GM23248 (cell line): ENCODE measurements around the gene LRIG1. TPM values are rescaled to one million over a fixed set of nuclear protein-coding genes. Genes with fewer than 3 reads are reported as not detected.

ENCODE experiments used
- DNase-seq: peaks from one replicate; pipeline ENCODE4 v3.0.0-alpha.2; 2015
- H2AFZ ChIP-seq: fragments of 200-600 bp; sonication (generic); 2 replicates; pipeline ENCODE4 v1.6.1; 2016; ENCODE audit warnings: antibody characterized with exemption
- H3F3A ChIP-seq: fragments of 200-600 bp; sonication (generic); 2 replicates; pipeline ENCODE4 v1.6.1; 2016; ENCODE audit warnings: mild to moderate bottlenecking, antibody characterized with exemption, mixed run types; ENCODE audit not compliant: insufficient read depth
- H3K27ac ChIP-seq: fragments of 200-600 bp; sonication (generic); 2 replicates; pipeline ENCODE4 v1.5.1; 2016; ENCODE audit warnings: mild to moderate bottlenecking
- H3K27me3 ChIP-seq: fragments of 200-600 bp; sonication (generic); replicated peaks from 2 replicates; pipeline ENCODE4 v1.6.1; 2016; ENCODE audit warnings: mild to moderate bottlenecking; ENCODE audit not compliant: insufficient read depth
- H3K36me3 ChIP-seq: fragments of 200-600 bp; sonication (generic); 2 replicates; pipeline ENCODE4 v1.6.1; 2016; ENCODE audit warnings: low read depth, mild to moderate bottlenecking
- H3K4me1 ChIP-seq: fragments of 200-600 bp; sonication (generic); 2 replicates; pipeline ENCODE4 v1.6.1; 2016; ENCODE audit warnings: mild to moderate bottlenecking; ENCODE audit not compliant: insufficient read depth
- H3K4me2 ChIP-seq: fragments of 200-600 bp; sonication (generic); one replicate; pipeline ENCODE4 v1.6.1; 2016; ENCODE audit warnings: mild to moderate bottlenecking; ENCODE audit not compliant: unreplicated experiment
- H3K4me3 ChIP-seq: fragments of 200-600 bp; sonication (generic); 2 replicates; pipeline ENCODE4 v1.5.1; 2016; ENCODE audit warnings: mild to moderate bottlenecking
- H3K79me2 ChIP-seq: fragments of 200-600 bp; sonication (generic); 2 replicates; pipeline ENCODE4 v1.6.1; 2016; ENCODE audit warnings: mild to moderate bottlenecking; ENCODE audit not compliant: insufficient read depth
- H3K9ac ChIP-seq: fragments of 200-600 bp; sonication (generic); 2 replicates; pipeline ENCODE4 v1.6.1; 2016; ENCODE audit warnings: mild to moderate bottlenecking
- H3K9me2 ChIP-seq: fragments of 200-600 bp; sonication (generic); 2 replicates; pipeline ENCODE4 v1.6.1; 2016; ENCODE audit warnings: mixed run types, mild to moderate bottlenecking, moderate library complexity; ENCODE audit not compliant: insufficient read depth
- H3K9me3 ChIP-seq: fragments of 200-600 bp; sonication (generic); one replicate; pipeline ENCODE4 v1.6.1; 2017; ENCODE audit warnings: low read depth
- H4K20me1 ChIP-seq: fragments of 200-600 bp; sonication (generic); 2 replicates; pipeline ENCODE4 v1.6.0; 2016; ENCODE audit not compliant: insufficient read depth
- EZH2 ChIP-seq: fragments of 200-600 bp; sonication (generic); IDR thresholded peaks from 2 replicates; pipeline ENCODE4 v1.6.1; 2018; ENCODE audit warnings: antibody characterized with exemption, mild to moderate bottlenecking; ENCODE audit not compliant: insufficient read depth, poor library complexity, severe bottlenecking
- EZH2phosphoT487 ChIP-seq: fragments of 200-600 bp; sonication (generic); IDR thresholded peaks from 2 replicates; pipeline ENCODE4 v1.6.1; 2018; ENCODE audit warnings: antibody characterized with exemption, moderate library complexity, mild to moderate bottlenecking, low read depth; ENCODE audit not compliant: insufficient read depth
- WGBS, 2 experiments: methylation state at CpG; one replicate each; pipeline ENCODE4 v1.1.6; 2015 to 2017; ENCODE audit warnings: low lambda C conversion rate in 2 of 2, low coverage in 1 of 2; ENCODE audit errors: missing lambda C conversion rate in 2 of 2; 5-methylcytosine and 5-hydroxymethylcytosine counted together
- in situ Hi-C: fragments of 300-500 bp; cut with MboI; formaldehyde crosslinking; loops from 2 replicates; pipeline ENCODE4 v1.15.0; 2020
- polyA plus RNA-seq: library from polyadenylated mRNA; unstranded; fragments of >200 nt; fragmentation: Nextera tagmentation; extraction: Ambion mirVana; gene quantifications from 2 replicates; pipeline ENCODE4 v1.2.1, GENCODE V29; 2016
- total RNA-seq: library from RNA; depleted of rRNA; stranded (reverse); fragments of >200 nt; shearing (Covaris generic); gene quantifications from 2 replicates; pipeline ENCODE4 v1.2.3, GENCODE V29; 2014

The LRIG1 gene
- total and polyA plus RNA-seq, 2 experiments from 2014 or later, result 3.1 to 6.5 TPM

DNA sequence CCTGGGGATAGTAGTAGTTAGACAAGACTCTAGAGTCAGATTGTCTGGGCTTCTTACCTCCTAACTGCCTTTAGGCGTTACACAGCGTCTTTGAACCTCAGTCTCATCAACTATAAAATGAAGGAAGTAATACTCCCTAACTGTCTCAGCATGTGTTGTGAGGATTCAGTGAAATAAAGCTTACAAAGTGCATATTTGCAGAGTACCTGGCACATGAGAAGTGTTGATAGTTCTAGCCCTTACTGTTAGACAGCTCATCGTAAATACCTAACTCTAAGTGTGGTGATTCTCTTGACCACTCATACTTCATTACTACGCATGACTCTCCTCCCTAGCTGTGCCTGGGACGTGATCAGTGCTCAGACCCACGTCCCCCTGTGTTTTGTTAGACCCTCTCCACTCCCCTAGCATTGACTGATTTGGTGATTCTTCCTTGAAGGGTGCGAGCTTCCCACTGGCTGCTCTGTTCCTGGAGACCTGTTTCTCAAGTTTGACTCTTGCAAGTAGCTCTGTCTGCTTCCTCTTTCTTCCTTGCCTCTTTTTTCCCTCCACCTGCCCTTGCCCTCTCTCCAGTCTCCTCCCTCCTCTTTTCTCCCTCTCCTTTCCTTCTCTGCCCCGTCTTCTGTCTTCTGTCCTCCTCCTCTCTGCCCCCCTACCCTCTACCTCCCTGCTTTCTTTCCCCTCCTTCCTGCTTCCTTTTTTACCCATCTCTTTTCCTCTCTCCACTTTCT is 155.8 kb downstream of the LRIG1 start:
- H3K4me1 ChIP-seq, result peaks cover 6% of the 10 kb centered on the region; the same call in 1 of the 2 replicates
- no peaks in the 10 kb centered on the region for H3K79me2 ChIP-seq
- no peak overlapping the region for H3K4me2 ChIP-seq

DNA sequence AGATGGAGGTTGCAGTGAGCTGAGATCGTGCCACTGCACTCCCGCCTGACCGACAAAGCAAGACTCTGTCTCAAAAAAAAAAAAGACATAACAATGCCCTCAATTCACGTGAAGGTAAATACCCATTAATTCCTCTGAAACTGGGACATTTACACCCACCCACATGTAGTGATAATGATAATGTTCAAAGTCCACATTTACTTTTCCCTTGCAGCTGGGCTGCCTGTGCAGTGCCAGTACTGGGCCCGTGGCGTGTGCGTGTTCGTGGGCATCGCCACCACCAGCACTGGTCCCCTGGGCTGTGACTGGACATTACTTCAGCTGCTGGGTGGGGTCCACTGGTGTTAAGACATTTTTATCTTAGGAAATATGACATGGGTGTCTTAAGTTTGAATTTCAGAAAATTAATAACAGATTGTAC is 156.4 kb downstream of the LRIG1 start:
- in situ Hi-C loops, result no loop called here
- no peak overlapping the region for H2AFZ ChIP-seq
- no peak overlapping the region for H3K27ac ChIP-seq
- H3K36me3 ChIP-seq, result no peaks in the 10 kb centered on the region
- DNase-seq, result no peak
- TF ChIP-seq EZH2phosphoT487 (no peak), EZH2 (no peak)
- no peaks in the 10 kb centered on the region for H4K20me1 ChIP-seq
- H3K9me2 ChIP-seq, result no peaks in the 10 kb centered on the region
- no peaks in the 10 kb centered on the region for H3K79me2 ChIP-seq
- 44 to 48% methylated on average over 9 of the region's 9 CpGs for WGBS, 2 experiments
- H3K9me3 ChIP-seq, result no peaks in the 10 kb centered on the region
- H3K9ac ChIP-seq, result no peak overlapping the region
- no peak overlapping the region for H3K4me2 ChIP-seq
- peaks cover 6% of the 10 kb centered on the region; the same call in 1 of the 2 replicates for H3K4me1 ChIP-seq
- no peaks in the 10 kb centered on the region for H3K27me3 ChIP-seq
- H3K4me3 ChIP-seq, result no peak overlapping the region
- H3F3A ChIP-seq, result 0 out of 2 replicates have a peak, but pooled peaks cover 5% of the 10 kb centered on the region

More for the DNA sequence above, 155.8 kb downstream of the LRIG1 start:
- Histone ChIP-seq H3K4me3 (no peak overlapping the region), H3K9me2 (no peaks in the 10 kb centered on the region), H3K27me3 (no peaks in the 10 kb centered on the region), H3K9me3 (no peaks in the 10 kb centered on the region), H3K36me3 (no peaks in the 10 kb centered on the region), H2AFZ (no peak overlapping the region), H3F3A (peaks cover 1% of the 10 kb centered on the region; the same call in 1 of the 2 replicates), H3K9ac (no peak overlapping the region), H4K20me1 (no peaks in the 10 kb centered on the region), H3K27ac (no peak overlapping the region)
- WGBS, 2 experiments, result 49 to 55% methylated on average over 8 of the region's 8 CpGs
- in situ Hi-C loops, result no loop called here
- DNase-seq, result peak; percentile 39
- TF ChIP-seq EZH2phosphoT487 (no peak), EZH2 (no peak)

DNA sequence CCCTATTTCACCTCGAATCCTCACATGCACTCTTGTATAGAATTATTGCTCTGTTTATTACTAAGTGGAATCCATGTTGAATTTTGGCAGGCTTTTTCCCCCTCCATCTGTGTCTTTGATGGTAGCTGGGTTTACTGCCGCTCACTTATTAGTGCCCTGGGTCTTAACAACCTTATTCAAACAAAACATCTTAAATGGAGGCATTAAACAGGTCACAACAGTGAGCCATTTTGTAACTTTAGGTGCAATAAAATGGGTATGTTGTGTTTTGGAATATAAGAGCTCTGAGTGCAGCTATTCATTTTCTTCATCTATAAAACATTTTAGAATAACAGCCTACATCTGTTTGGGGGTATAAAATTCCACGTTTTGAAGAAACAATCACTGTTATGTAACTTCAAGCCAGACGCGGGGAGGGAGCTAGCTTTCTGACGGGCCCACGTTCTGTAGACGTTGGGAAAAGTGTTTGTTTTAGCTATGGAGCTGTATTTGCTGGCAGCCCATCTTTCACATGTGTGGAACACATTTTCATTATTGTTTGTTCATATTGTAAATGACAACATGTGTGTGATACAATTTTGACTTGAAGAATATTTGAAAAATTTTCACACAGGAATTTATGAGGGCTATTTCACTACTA is 158.0 kb downstream of the LRIG1 start:
- Histone ChIP-seq H2AFZ (no peak overlapping the region), H4K20me1 (no peaks in the 10 kb centered on the region), H3K4me2 (no peak overlapping the region), H3K79me2 (no peaks in the 10 kb centered on the region), H3K36me3 (no peaks in the 10 kb centered on the region), H3F3A (0 out of 2 replicates have a peak, but pooled peaks cover 17% of the 10 kb centered on the region), H3K4me3 (no peak overlapping the region), H3K4me1 (peaks cover 11% of the 10 kb centered on the region; the same call in 1 of the 2 replicates), H3K9me3 (no peaks in the 10 kb centered on the region), H3K27me3 (no peaks in the 10 kb centered on the region), H3K27ac (no peak overlapping the region), H3K9me2 (no peaks in the 10 kb centered on the region), H3K9ac (no peak overlapping the region)
- TF ChIP-seq EZH2 (no peak), EZH2phosphoT487 (no peak)
- 49% methylated on average over 8 of the region's 8 CpGs for WGBS, 2 experiments
- in situ Hi-C loops, result no loop called here
- no peak for DNase-seq

DNA sequence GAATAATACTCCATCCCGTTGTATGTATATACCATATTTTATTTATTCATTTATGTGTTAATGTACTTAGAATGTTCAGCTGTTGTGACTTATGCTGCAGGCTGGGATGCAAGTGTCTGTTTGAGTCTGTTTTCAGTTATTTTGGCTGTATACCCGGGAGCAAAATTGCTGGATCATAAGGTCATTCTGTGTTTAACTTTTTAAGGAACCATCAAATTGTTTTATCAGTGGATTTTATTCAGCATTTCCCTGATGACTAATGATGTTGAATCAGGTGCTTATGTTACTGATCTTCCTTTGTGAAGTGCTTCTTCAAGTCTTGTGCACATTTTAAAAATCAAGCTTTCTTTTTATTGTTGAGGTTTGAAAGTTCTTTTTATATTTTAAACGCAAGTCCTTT is 161.9 kb downstream of the LRIG1 start:
- peaks cover 24% of the 10 kb centered on the region; the same call in 1 of the 2 replicates for H3F3A ChIP-seq
- no peaks in the 10 kb centered on the region for H3K27me3 ChIP-seq
- no peak overlapping the region for H3K9ac ChIP-seq
- TF ChIP-seq EZH2, result no peak
- no peak for TF ChIP-seq EZH2phosphoT487
- no peaks in the 10 kb centered on the region for H3K36me3 ChIP-seq
- no peak overlapping the region for H3K27ac ChIP-seq
- 18 to 30% methylated on average over 3 of the region's 3 CpGs for WGBS, 2 experiments
- H2AFZ ChIP-seq, result no peak overlapping the region
- no peaks in the 10 kb centered on the region for H3K79me2 ChIP-seq
- H3K4me2 ChIP-seq, result no peak overlapping the region
- DNase-seq, result peak; percentile 39
- in situ Hi-C loops, result no loop called here
- H3K9me2 ChIP-seq, result no peaks in the 10 kb centered on the region
- H3K9me3 ChIP-seq, result no peaks in the 10 kb centered on the region
- H3K4me1 ChIP-seq, result peaks cover 13% of the 10 kb centered on the region; the same call in 1 of the 2 replicates
- H4K20me1 ChIP-seq, result no peaks in the 10 kb centered on the region
- H3K4me3 ChIP-seq, result no peak overlapping the region
